ENCODE measurements around the gene GPER1. TPM values are rescaled to one million over a fixed set of nuclear protein-coding genes. Genes with fewer than 3 reads are reported as not detected.
"Not testable (repeated sequence)": the region's sequence is repeated elsewhere in the genome, so short reads cannot be mapped to it uniquely, and the experiment has no call there.

The GPER1 gene
- total RNA-seq, 1 experiment from 2014 or later = 0.14 TPM

GRCh38 chr7:1071731-1072254 is 16.1 kb upstream of the GPER1 start:
- no peak overlapping the region for H3K4me3 ChIP-seq (ENCODE audit: insufficient read depth, low read depth, low read length)
- DNase-seq = peak; percentile 69

GRCh38 chr7:1073142-1073977 is 14.6 kb upstream of the GPER1 start:
- DNase-seq = peak; percentile 82
- Histone ChIP-seq H3K27me3 (ENCODE audit: control insufficient read depth, insufficient read depth, low read length) (no peaks in the 10 kb centered on the region), H3K36me3 (replicated peaks; ENCODE audit: control insufficient read depth, insufficient read depth, low read length) (no peaks in the 10 kb centered on the region), H3K4me3 (ENCODE audit: insufficient read depth, low read depth, low read length) (no peak overlapping the region)

More at GRCh38 chr7:1071731-1072254, 16.1 kb upstream of the GPER1 start:
- Histone ChIP-seq H3K36me3 (replicated peaks; ENCODE audit: control insufficient read depth, insufficient read depth, low read length) (no peaks in the 10 kb centered on the region), H3K27me3 (ENCODE audit: control insufficient read depth, insufficient read depth, low read length) (no peaks in the 10 kb centered on the region)

DNA sequence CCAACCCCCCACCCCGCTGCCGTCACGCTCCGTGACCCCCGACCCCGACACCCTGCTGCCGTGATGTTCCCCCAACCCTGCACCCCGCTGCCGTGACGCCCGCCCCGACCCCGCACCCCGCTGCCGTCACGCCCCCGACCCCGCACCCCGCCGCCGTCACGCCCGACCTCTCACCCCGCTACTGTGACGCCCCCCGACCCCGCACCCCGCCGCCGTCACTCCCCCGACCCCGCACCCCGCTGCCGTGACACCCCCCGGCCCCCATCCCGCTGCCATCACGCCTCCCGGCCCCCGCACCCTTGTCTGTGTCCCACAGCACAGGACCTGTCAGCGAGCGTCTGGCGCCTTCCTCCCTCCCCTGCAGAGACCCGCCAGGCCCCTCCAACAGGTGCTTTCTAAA is 13.9 kb upstream of the GPER1 start:
- not testable (repeated sequence) for H3K4me3 ChIP-seq (ENCODE audit: insufficient read depth, low read depth, low read length)

DNA sequence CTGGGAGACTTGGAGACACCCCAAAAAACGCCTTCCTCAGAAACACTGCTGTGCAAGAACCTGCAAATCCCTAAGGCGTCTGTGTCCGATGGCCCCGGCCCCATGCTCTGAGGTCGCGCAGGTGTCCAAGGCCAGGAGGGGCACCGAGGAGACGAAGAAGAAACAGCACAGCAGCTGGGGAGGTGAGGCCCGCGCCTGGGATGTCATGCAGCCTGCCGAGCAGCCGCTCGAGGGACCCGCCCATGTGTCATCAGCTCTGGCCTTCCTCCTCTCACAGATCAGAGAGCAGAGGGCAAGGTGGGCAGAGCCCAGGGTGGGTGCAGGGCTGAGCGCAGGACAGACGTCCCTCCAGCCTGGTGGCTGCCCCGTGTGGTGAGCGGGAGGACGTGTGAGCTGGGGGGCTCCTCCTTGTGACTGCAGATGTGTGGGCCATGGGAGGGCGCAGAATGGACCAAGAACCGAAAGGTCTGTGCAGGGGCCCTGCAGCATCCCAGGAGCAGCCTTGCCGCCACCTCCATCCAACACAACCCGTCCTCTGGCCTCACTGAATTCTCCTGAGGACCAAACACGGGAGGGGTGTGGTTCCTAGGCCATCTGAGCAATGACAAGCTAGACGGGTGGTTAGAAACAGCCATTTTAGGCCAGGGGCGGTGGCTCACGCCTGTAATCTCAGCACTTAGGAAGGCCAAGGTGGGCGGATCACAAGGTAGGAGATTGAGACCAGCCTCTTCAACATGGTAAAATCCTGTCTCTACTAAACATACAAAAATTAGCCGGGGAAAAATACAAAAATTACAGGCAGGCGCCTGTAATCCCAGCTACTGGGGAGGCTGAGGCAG is 13.1 kb upstream of the GPER1 start:
- H3K36me3 ChIP-seq (replicated peaks; ENCODE audit: control insufficient read depth, insufficient read depth, low read length) = no peaks in the 10 kb centered on the region
- DNase-seq = peak; percentile 73
- no peaks in the 10 kb centered on the region for H3K27me3 ChIP-seq (ENCODE audit: control insufficient read depth, insufficient read depth, low read length)
- H3K4me3 ChIP-seq (ENCODE audit: insufficient read depth, low read depth, low read length) = no peak overlapping the region

More for the DNA sequence above, 13.9 kb upstream of the GPER1 start:
- not testable (repeated sequence) for H3K27me3 ChIP-seq (ENCODE audit: control insufficient read depth, insufficient read depth, low read length); DNase-seq; H3K36me3 ChIP-seq (replicated peaks; ENCODE audit: control insufficient read depth, insufficient read depth, low read length)

DNA sequence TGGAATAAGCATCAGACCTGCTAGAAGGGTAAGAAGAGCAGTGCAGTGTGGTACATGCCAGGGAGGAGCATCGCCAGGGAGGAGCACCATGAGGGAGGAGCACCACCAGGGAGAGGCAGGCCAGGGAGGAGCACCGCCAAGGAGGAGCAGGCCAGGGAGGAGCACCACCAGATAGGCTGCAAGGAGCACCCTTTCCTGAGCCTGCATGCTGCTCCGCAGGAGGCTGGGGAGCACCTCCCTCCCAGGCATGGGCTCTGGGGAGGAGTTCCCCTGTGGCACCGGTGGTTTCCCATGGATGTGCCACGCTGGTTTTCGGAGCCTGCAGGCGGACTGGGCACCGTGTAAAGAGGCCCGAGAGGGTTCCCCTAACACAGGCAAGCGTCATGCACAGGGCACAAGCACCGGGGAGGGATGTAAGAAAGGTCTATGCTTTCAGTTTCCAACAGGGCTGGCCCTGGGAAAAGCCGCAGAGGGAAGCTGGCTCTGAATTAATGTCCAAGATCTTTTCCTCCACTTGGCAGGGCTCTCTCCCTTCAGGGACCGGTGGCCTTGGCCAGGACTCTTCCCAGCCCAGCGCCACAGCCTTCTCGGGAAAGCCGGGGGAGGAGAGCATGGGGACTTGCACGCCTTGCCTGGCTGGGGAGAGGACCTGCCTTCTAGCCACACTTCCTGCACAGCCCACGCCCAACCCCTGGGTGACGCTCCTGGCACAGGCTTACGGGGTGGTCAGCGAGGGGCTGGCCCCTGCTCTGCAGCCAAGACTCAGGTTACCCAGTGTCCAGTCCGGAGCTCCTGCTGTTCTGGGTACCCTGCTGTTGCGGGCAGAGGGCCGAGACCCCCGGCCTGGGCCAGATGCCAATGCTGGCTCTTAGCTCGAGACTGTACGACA is 11.5 kb upstream of the GPER1 start:
- Histone ChIP-seq H3K4me3 (ENCODE audit: insufficient read depth, low read depth, low read length) (no peak overlapping the region), H3K36me3 (replicated peaks; ENCODE audit: control insufficient read depth, insufficient read depth, low read length) (no peaks in the 10 kb centered on the region; the same call in 1 of the 2 replicates), H3K27me3 (ENCODE audit: control insufficient read depth, insufficient read depth, low read length) (no peaks in the 10 kb centered on the region)
- DNase-seq = no peak

GRCh38 chr7:1078519-1078918 is 9.4 kb upstream of the GPER1 start:
- Histone ChIP-seq H3K36me3 (replicated peaks; ENCODE audit: control insufficient read depth, insufficient read depth, low read length) (no peaks in the 10 kb centered on the region; the same call in 1 of the 2 replicates), H3K4me3 (ENCODE audit: insufficient read depth, low read depth, low read length) (no peak overlapping the region), H3K27me3 (ENCODE audit: control insufficient read depth, insufficient read depth, low read length) (no peaks in the 10 kb centered on the region)
- DNase-seq = no peak

DNA sequence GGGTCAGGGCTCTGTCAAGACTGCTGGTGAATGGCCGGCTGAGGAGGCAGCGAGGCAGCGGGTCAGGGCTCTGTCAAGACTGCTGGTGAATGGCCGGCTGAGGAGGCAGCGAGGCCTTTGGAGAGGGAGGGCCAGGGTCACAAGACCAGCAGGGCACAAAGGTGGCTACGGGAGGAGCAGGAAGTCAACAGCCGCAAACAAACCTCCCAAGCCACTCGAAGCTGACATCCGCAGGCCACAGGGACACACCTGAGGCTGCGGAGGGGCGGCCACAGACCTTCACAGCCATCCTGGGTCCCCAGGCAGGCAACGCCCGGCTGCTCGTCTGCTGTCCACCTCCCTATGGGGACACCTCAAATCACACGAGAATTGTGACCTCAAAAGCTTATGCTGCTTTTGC is 8.9 kb upstream of the GPER1 start:
- no peak overlapping the region for H3K4me3 ChIP-seq (ENCODE audit: insufficient read depth, low read depth, low read length)
- no peak for DNase-seq
- no peaks in the 10 kb centered on the region; the same call in 1 of the 2 replicates for H3K36me3 ChIP-seq (replicated peaks; ENCODE audit: control insufficient read depth, insufficient read depth, low read length)
- no peaks in the 10 kb centered on the region for H3K27me3 ChIP-seq (ENCODE audit: control insufficient read depth, insufficient read depth, low read length)

- H3K4me3 ChIP-seq (ENCODE audit: insufficient read depth, low read depth, low read length) = no peak overlapping the region
- no peaks in the 10 kb centered on the region; the same call in 1 of the 2 replicates for H3K36me3 ChIP-seq (replicated peaks; ENCODE audit: control insufficient read depth, insufficient read depth, low read length)
- no peaks in the 10 kb centered on the region for H3K27me3 ChIP-seq (ENCODE audit: control insufficient read depth, insufficient read depth, low read length)
- DNase-seq = no peak
Observed at GRCh38 chr7:1079546-1079945, 8.4 kb upstream of the GPER1 start.

DNA sequence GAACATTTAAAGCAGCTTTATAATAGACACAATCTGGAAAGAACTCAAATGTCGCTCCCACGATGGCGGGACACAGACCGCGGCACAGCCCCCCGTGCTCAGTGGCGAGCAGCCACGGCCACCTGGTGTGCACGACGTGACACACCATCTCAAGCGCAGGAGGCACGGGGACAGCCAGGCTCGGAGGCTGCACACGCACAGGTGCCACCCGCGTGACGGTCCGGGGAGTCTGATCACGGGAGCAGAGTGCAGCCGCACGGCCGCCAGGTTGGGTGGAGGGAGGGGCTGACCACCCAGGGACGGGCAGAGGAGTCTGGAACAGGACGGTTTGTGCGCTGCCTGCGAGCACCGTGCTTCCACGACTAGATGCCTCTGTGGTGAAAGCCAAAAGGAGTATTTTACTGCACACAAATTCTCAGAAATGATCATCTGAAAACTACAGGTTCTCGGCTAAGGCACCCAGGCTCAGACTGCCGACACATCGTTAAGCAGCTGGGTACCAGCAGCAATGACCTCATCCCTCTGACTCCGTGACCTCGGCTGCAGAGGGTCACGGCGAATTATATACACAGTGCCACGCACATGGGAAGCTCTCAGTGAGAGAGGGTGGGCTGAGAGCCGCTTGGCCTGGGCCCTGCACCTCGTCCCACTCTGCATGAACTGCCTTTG is 7.5 kb upstream of the GPER1 start:
- no peak for DNase-seq

GRCh38 chr7:1080921-1081255 is 7.0 kb upstream of the GPER1 start:
- DNase-seq = no peak
- Histone ChIP-seq H3K36me3 (replicated peaks; ENCODE audit: control insufficient read depth, insufficient read depth, low read length) (no peaks in the 10 kb centered on the region; the same call in 1 of the 2 replicates), H3K27me3 (ENCODE audit: control insufficient read depth, insufficient read depth, low read length) (no peaks in the 10 kb centered on the region), H3K4me3 (ENCODE audit: insufficient read depth, low read depth, low read length) (no peak overlapping the region)

More for the DNA sequence above, 7.5 kb upstream of the GPER1 start:
- Histone ChIP-seq H3K36me3 (replicated peaks; ENCODE audit: control insufficient read depth, insufficient read depth, low read length) (no peaks in the 10 kb centered on the region; the same call in 1 of the 2 replicates), H3K4me3 (ENCODE audit: insufficient read depth, low read depth, low read length) (no peak overlapping the region), H3K27me3 (ENCODE audit: control insufficient read depth, insufficient read depth, low read length) (no peaks in the 10 kb centered on the region)

DNA sequence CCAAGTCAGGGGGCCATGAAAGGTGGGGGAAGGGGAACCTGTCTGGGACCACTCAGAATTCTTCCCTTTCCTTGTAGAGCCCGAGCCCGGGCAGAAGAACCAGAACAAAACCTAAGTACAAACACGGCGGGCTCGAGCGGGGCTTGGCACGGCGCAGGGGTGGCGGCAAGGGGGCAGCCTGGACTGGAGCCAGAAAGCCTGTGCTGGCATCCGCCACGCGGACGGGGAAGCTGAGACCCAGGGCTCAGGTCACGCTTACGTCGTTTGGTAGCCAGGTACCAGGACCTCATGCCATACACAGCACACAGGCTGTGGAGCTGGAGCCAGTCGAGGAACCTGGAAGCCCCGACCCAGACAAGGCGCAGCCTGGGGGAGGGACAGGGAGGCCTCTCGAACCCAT is 6.6 kb upstream of the GPER1 start:
- no peak overlapping the region for H3K4me3 ChIP-seq (ENCODE audit: insufficient read depth, low read depth, low read length)
- H3K36me3 ChIP-seq (replicated peaks; ENCODE audit: control insufficient read depth, insufficient read depth, low read length) = no peaks in the 10 kb centered on the region; the same call in 1 of the 2 replicates
- DNase-seq = no peak
- H3K27me3 ChIP-seq (ENCODE audit: control insufficient read depth, insufficient read depth, low read length) = no peaks in the 10 kb centered on the region

DNA sequence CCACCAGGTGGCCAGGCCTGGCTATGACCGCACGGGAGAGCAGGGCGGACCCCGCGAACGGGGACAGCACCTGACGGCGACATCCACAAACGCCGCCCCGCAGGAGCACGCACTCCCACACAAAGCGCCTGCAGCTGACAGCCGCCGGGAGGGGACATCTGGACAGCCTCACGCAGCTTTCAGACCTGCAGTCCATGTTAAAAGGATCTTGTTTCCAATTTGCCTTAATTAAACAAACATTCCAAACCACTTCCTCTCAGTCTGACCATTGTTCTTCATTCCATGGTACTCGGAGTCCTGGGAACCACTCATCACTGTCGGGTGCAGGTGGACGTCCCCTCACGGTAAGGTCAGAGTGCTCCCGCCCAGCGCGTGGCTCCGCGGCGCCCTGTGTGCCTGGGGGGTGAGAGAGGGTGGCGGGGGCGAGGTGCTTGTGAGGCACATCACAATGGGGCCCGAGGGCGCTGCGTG is 5.9 kb upstream of the GPER1 start:
- no peaks in the 10 kb centered on the region; the same call in 1 of the 2 replicates for H3K36me3 ChIP-seq (replicated peaks; ENCODE audit: control insufficient read depth, insufficient read depth, low read length)
- no peaks in the 10 kb centered on the region for H3K27me3 ChIP-seq (ENCODE audit: control insufficient read depth, insufficient read depth, low read length)
- H3K4me3 ChIP-seq (ENCODE audit: insufficient read depth, low read depth, low read length) = no peak overlapping the region
- DNase-seq = no peak

All from H7 (cell line).